Skeletal muscle satellite cell (primary cell): ENCODE data around the gene SNAPC5.

Source experiments
- H3K27me3 ChIP-seq: 2 replicates; pipeline ENCODE4 v1.7.0; 2013; ENCODE audit warnings: low read length; ENCODE audit not compliant: control insufficient read depth, insufficient read depth
- H3K36me3 ChIP-seq: 2 replicates; pipeline ENCODE4 v1.7.0; 2013; ENCODE audit warnings: mild to moderate bottlenecking, control low read depth, low read length; ENCODE audit not compliant: insufficient read depth
- H3K4me1 ChIP-seq: 2 replicates; pipeline ENCODE4 v1.7.0; 2013; ENCODE audit warnings: low read length; ENCODE audit not compliant: control insufficient read depth, insufficient read depth
- H3K4me2 ChIP-seq: 2 replicates; pipeline ENCODE4 v1.7.0; 2013; ENCODE audit warnings: mild to moderate bottlenecking, low read length
- H3K4me3 ChIP-seq: 2 replicates; pipeline ENCODE4 v1.7.0; 2013; ENCODE audit warnings: low read length
- H3K9ac ChIP-seq: 2 replicates; pipeline ENCODE4 v1.7.0; 2013; ENCODE audit warnings: mild to moderate bottlenecking, low read depth, low read length, moderate library complexity
- H3K9me3 ChIP-seq: replicated peaks from 2 replicates; pipeline ENCODE4 v1.7.0; 2013; ENCODE audit warnings: mild to moderate bottlenecking, control low read depth, low read length

SNAPC5 gene

DNA sequence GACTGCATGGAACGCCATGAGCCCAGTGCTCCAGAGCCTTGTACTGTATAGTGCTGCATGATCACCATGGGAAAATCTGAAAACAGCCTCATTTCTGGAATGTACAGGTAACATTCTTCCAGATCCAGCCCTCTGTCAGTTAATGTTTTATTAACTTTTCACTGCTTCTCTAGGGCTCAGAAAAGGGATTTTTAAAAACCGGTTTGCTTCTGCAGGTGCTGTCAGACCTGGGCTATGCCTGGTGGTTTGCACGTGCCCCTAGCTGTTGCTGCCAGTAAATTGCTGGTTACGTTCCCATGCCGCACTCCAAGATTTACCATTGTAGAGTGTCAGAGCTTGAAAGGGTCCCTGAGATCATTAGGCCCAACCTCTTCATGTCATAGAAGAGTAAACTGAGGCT, 9.0 kb downstream of the SNAPC5 start:
- Histone ChIP-seq H3K4me1 (peaks cover under 1% of the 10 kb centered on the region), H3K9me3 (no peaks in the 10 kb centered on the region), H3K36me3 (peaks cover 75% of the 10 kb centered on the region), H3K27me3 (no peaks in the 10 kb centered on the region), H3K4me3 (no peak overlapping the region), H3K9ac (no peak overlapping the region), H3K4me2 (no peak overlapping the region)

DNA sequence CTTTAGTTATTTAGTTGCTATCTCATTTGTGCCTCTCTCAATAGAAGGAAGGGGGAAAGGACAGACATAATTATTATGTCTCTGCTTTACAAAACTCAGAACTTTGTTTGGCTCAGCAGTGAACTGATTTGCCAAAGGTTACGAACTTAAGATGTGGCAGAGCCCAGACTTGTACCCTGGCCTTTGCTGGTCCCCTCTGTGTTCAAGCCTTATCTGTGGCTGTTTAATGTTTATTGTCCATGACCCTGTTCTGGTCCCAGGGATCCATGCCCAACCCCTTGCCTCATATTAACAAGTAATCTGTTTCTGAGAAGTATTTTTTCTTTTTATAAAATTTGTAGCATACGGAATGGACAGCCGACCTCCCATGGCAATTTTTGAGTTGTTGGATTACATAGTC, 10.7 kb downstream of the SNAPC5 start:
- H3K9me3 ChIP-seq, result no peaks in the 10 kb centered on the region
- peaks cover 75% of the 10 kb centered on the region for H3K36me3 ChIP-seq

DNA sequence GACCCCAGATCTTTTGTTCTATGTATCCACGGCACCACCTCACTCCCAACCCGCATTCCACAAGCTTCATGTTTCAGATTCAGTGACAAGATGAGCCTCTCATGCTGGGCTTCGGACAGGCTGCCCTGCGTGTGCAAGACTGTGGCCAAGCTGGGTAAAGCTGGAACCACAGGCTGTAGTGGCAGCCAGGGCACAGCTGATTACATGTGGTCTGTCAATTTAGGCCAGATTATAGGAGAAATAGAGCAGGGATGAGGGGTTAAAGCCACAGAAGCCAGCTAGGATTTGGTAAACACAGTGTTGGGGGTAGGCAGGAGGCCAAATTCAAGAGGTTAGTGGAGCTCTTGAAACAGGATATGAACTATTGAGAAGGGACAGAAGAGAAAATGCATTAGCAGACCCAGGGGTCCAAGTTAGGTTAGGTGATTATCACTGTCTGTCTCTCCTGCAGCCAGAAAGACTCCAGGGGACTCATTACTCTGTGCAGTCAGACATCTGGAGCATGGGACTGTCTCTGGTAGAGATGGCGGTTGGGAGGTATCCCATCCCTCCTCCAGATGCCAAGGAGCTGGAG, 12.9 kb downstream of the SNAPC5 start:
- H3K4me1 ChIP-seq, result peaks cover 14% of the 10 kb centered on the region
- no peak overlapping the region for H3K4me2 ChIP-seq
- H3K36me3 ChIP-seq, result peaks cover 57% of the 10 kb centered on the region
- H3K9me3 ChIP-seq, result no peaks in the 10 kb centered on the region
- no peak overlapping the region for H3K4me3 ChIP-seq
- no peaks in the 10 kb centered on the region for H3K27me3 ChIP-seq
- H3K9ac ChIP-seq, result no peak overlapping the region

More for the DNA sequence above, 10.7 kb downstream of the SNAPC5 start:
- H3K9ac ChIP-seq, result no peak overlapping the region
- H3K4me3 ChIP-seq, result no peak overlapping the region
- peaks cover 12% of the 10 kb centered on the region for H3K4me1 ChIP-seq
- H3K4me2 ChIP-seq, result no peak overlapping the region
- H3K27me3 ChIP-seq, result no peaks in the 10 kb centered on the region

DNA sequence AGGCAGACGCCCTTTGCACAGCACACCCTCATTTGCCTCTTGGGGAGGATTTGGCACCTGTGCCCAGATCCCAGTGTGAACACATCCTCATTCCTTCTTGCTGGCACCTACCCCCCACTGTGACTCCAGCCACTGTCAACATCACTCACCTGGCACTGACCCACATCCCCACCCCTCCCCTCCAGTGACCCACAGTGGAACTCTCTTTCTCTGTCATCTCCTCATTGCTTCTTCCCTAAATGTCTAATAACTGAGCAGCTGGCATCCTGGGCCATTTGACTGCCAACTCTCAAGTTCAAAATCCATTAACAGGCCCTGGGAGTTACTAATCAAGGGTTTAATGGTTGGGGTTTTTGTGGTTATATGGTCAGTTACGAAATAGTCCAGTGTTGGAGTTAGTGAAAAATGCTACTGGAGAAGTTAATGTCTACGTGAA, 14.4 kb downstream of the SNAPC5 start:
- H3K4me3 ChIP-seq, result no peak overlapping the region
- no peaks in the 10 kb centered on the region for H3K9me3 ChIP-seq
- no peaks in the 10 kb centered on the region for H3K27me3 ChIP-seq
- H3K9ac ChIP-seq, result no peak overlapping the region
- peaks cover 14% of the 10 kb centered on the region for H3K4me1 ChIP-seq
- no peak overlapping the region for H3K4me2 ChIP-seq
- H3K36me3 ChIP-seq, result peaks cover 49% of the 10 kb centered on the region

DNA sequence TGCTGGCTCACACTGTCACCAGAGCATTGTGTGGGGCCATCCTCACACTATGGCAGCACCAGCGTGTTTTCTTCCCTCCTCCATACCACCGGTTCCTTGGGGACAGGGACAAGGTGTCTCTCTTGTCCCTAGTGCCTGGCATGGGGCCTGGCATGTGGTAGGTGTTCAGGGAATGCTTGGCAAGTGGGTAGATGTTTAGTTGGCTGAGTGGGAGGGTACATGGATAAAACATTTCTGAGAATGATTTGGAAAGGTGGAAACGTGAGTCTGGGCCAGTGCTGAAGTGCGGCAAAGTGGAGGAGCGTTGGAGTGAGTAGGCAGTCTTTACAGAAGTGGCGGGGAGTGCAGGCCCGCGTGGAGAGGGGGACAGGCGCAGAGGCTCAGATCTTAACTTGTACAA, 15.0 kb downstream of the SNAPC5 start:
- H3K36me3 ChIP-seq, result peaks cover 43% of the 10 kb centered on the region
- H3K9ac ChIP-seq, result no peak overlapping the region
- H3K4me1 ChIP-seq, result peaks cover 14% of the 10 kb centered on the region
- no peak overlapping the region for H3K4me2 ChIP-seq
- no peaks in the 10 kb centered on the region for H3K9me3 ChIP-seq
- no peaks in the 10 kb centered on the region for H3K27me3 ChIP-seq
- H3K4me3 ChIP-seq, result no peak overlapping the region

DNA sequence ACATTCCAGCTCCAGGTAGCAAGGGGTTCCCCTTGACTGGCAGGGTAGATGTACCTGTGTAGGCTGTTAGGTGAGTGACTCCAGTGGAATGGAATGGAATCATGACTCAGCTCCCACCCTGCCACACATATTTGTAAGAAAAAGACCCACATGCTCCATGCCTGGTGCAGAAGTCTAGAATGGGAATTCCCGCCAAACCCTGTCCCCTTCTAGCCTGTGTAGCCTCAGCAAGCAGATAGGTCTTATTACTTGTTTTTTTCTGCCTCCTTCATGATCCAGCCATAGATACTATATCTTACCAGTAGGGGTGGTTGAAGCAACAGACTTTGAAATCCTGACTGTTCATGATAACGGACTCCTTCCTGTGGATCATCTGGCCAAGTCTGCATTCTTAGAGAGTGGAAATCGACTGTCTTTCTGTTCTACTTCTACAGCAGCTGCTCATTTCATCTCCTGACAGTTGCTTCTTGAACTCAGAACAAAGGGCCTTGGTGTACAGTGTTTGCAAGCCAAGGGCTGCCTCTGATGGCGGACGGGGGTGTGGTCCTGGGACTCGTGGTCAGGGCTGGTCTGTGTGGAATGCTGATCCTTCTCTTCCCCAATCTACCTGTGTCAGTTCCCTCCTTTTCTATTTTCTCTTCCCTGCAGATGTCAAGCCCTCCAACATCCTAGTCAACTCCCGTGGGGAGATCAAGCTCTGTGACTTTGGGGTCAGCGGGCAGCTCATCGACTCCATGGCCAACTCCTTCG, 16.3 kb downstream of the SNAPC5 start:
- H3K36me3 ChIP-seq, result peaks cover 32% of the 10 kb centered on the region
- no peak overlapping the region for H3K4me2 ChIP-seq
- peaks cover 14% of the 10 kb centered on the region for H3K4me1 ChIP-seq

DNA sequence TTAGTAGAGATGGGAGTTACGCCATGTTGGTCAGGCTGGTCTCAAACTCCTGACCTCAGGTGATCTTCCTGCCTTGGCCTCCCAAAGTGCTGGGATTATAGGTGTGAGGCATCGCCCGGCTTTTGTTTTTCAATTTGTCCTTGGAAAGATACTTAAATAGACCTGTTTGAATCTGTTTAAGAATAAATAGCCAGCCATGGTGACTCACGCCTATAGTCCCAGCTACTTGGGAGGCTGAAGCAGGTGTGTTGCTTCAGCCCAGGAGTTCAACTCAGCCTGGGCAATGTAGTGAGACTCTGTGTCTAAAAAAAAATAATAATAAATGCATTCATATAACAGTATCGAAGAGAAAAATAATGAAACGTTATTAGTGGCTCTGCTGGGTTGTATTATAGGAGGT, 17.3 kb downstream of the SNAPC5 start:
- no peaks in the 10 kb centered on the region for H3K27me3 ChIP-seq
- H3K4me1 ChIP-seq, result peaks cover 14% of the 10 kb centered on the region
- H3K9me3 ChIP-seq, result no peaks in the 10 kb centered on the region
- H3K4me2 ChIP-seq, result no peak overlapping the region
- no peak overlapping the region for H3K4me3 ChIP-seq
- peaks cover 29% of the 10 kb centered on the region for H3K36me3 ChIP-seq
- no peak overlapping the region for H3K9ac ChIP-seq

More for the DNA sequence above, 16.3 kb downstream of the SNAPC5 start:
- H3K9ac ChIP-seq, result no peak overlapping the region
- H3K27me3 ChIP-seq, result no peaks in the 10 kb centered on the region
- no peaks in the 10 kb centered on the region for H3K9me3 ChIP-seq
- H3K4me3 ChIP-seq, result no peak overlapping the region

DNA sequence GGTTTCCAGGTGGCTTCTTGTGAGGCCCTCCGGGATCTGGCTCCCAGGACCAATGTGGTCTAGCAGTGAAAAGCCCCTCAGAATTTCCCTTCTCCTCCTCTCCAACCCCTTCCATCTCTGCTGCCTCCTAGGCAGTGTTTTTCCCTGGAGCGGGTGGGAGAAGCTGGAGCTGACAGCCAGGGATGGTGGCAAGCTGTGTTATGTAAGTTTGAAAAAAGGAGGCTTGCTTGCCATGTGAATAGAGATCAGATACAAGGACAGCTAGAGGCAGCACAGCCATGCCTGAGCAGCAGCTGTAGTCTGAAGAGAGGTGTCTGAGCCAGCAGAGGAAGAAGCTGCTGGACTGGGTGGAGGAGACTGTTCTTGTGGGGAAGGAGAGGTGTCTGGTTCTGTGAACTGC, 20.6 kb downstream of the SNAPC5 start:
- Histone ChIP-seq H3K4me2 (no peak overlapping the region), H3K4me3 (no peak overlapping the region), H3K36me3 (peaks cover 10% of the 10 kb centered on the region), H3K4me1 (peaks cover 14% of the 10 kb centered on the region), H3K9me3 (no peaks in the 10 kb centered on the region), H3K9ac (no peak overlapping the region), H3K27me3 (no peaks in the 10 kb centered on the region)

DNA sequence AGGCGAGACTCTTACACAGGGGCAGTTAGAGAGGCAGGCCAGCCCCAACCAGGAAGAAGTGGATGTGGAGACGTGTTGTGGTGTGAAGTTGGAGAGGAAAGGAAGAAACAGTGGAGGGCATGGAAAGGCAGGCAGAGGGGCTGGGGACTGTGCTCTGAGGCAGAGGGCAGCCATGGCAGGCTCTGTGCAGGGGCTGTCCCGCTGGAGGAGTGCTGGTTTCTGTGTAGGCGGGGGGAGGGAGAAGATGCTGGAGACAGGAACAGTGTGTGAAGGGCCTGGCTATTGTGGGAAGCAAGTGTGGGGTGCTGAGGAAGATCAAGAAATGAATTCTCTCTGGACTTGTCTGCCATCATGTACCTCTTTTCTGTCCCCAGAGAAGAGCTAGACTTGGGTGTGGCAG, 21.0 kb downstream of the SNAPC5 start:
- H3K9ac ChIP-seq, result no peak overlapping the region
- H3K9me3 ChIP-seq, result no peaks in the 10 kb centered on the region
- peaks cover 5% of the 10 kb centered on the region for H3K36me3 ChIP-seq
- no peaks in the 10 kb centered on the region for H3K27me3 ChIP-seq
- H3K4me1 ChIP-seq, result peaks cover 15% of the 10 kb centered on the region
- H3K4me2 ChIP-seq, result no peak overlapping the region
- H3K4me3 ChIP-seq, result no peak overlapping the region

DNA sequence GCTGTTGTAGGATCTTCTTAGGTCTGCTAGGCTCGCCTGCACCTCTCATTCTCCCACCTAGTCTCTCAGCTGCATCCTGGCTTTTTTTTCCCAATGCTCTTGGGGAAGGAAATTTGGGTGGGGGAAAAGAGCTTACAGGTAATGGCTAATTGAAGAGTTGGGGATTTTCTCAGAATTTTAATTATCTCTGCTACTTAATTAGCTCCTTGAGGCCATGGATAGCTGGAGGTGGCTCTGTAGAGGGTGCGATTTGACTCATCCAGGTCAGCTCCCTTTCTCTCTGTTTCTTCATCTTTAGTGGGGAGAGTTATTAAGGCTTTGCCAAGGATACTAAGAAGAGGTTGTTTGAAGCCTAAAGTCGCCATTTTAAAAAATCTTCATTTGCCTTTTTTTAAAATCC, 22.6 kb downstream of the SNAPC5 start:
- H3K4me1 ChIP-seq, result peaks cover 12% of the 10 kb centered on the region
- no peaks in the 10 kb centered on the region for H3K27me3 ChIP-seq
- no peak overlapping the region for H3K9ac ChIP-seq
- H3K9me3 ChIP-seq, result no peaks in the 10 kb centered on the region
- no peak overlapping the region for H3K4me3 ChIP-seq
- peaks cover 11% of the 10 kb centered on the region for H3K36me3 ChIP-seq
- H3K4me2 ChIP-seq, result no peak overlapping the region

DNA sequence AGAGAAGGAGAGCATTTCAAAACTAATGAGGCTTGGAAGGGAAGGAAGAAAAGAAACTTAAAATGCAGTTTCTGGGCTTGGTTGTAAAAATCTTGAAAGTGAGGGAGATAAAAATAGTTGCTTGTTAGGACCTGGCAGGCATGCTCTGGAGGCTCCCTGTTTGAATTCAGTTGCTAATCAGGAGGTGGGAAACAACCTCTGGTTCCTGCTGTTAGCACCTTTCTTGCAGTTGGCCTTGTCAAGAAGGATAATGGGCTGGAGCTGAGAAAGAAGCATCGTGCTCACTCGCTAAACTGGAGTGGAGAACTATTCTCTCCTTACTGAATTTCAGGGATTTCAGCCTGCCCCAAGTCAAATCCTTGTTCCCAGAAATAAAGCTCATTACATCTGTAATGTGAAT, 23.4 kb downstream of the SNAPC5 start:
- Histone ChIP-seq H3K4me1 (peaks cover 12% of the 10 kb centered on the region), H3K9ac (no peak overlapping the region), H3K27me3 (no peaks in the 10 kb centered on the region), H3K36me3 (peaks cover 14% of the 10 kb centered on the region), H3K4me2 (no peak overlapping the region), H3K4me3 (no peak overlapping the region), H3K9me3 (no peaks in the 10 kb centered on the region)
